Measurements from ENCODE around the gene CCDC182.

Gene CCDC182

DNA sequence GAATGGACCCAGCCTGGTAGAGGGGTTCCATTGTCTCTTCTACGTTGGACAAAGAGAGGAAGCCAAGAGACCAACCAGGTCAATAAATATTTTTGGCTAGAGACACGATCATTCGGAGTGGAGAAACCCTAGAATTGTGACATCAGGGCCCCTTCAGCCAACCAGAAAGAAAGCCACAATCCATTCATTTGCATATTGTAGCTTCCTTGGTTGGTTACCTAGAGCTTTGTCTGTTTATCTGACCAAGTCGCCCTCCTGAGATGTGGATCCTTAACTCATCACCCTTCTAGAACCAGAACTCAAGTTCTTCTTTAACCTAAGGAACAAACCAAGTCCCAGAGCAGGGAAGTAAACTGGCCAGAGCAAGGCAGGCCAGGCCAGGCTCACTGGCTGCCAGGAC is at the start of gene CCDC182:
TSS of gene CCDC182 (minus strand) at position 58 of the 400 bp plus-strand sequence. CDS start at position 31, 27 bp downstream.
- no peak for DNase-seq (ENCODE audit: low read depth, low spot score)

DNA sequence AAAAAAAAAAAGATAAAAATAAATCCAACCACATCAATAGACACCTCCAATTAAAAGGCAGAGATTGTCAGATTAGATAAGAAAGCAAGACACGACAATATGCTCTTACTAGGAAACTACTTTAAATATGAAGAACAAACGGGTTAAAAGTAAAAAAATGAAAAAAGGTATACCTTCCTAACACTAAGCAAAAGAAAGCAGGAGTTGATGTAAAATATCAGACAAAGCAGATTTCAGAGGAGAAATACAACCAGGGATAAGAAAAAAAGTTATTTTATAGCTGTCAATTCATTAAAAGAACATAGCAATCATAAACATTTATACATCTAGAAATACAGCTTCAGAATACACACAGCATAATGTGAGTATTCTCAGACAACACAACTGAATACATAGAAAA is 49.7 kb upstream of the CCDC182 start:
- DNase-seq (ENCODE audit: low read depth, low spot score), result no peak

DNA sequence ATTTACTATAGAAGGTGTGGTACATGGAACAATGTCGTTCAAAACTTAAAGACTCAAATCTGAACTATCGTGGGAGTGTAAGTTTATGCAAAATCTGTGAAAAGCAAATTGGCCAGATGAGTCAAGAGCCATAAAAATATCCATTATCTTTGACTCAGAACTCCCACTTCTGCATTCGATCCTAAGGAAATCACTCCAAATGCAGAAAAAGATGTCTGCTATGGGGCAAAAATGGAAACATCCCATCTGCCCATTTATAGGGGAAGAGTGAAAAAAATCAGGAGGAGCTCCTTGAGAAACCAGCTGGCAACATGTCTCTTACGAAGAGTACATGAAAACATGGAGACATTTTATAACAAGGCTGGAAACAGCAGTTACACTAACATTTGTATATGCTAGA is 43.6 kb upstream of the CCDC182 start:
- no peak for DNase-seq (ENCODE audit: low read depth, low spot score)

DNA sequence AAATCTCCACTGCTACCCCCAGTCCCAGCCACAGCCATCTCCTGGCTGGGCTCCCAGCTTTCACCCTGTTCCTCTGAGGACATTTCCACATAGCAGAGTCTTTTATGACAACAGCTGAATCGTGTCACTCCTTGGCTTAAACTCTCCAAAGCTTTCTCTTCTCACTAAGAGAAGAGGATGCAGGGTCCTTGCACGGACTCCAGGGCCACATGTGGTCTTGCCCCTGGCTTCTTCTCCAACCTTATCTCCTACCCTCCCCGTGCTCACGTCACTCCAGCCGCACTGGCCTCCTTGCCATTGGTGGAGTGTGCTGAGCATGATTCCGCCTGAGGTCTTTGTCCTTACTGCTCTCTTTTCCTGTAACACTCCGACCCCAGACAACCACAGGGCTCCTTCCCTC is 39.9 kb upstream of the CCDC182 start:
- DNase-seq (ENCODE audit: low read depth, low spot score), result no peak

DNA sequence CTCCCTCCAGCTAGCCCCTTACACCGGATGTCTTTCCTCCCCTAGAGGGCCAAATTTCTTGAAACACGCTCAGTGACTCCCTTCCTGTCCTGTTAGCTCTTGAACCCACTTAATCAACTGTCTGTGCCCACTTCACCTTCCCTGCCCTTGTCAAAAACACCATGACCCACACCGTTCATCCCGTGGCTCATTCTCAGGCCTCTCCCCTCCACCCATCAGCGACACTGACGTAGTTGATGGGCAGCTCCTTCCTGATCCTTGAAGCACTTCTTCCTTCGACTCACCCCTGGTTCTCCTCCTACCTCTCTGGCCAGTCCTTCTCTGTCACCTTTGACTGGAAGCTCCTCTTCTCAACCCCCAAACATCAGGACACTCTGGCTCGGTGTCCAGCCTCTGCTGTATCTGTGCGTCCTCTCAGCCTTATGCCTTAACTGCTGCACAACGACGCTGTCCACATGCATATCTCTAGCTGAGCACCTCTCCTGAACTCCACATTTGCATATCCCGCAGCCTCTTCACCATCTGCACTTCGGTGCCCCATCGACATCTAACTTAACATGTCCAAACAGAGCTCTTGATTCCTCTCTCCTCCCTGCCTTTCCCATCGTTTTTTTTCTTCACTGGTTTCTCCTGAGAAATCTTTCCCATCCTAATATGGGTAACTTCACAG is 39.3 kb upstream of the CCDC182 start:
- no peak for DNase-seq (ENCODE audit: low read depth, low spot score)

DNA sequence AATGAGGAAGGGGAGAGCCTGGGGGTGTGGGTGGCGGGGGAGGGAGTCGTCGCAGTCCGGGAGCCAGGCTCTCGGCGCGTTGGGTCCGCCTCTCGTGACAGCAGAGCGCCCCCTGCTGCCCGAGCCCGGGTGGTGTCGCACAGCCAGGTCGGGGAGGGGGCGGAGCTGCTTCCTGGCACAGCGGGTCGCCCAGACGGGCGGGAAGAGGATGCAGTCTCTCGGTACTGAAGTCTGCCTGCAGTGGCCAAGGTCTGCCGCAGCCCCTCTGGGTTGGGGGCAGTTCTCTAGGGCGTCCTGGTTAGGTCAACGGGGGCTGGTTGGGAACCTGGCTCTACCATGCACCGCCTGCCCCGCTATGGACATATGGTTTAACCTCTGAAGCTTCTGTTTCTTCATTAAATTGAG is 38.2 kb upstream of the CCDC182 start:
- DNase-seq (ENCODE audit: low read depth, low spot score), result peak; percentile 96

DNA sequence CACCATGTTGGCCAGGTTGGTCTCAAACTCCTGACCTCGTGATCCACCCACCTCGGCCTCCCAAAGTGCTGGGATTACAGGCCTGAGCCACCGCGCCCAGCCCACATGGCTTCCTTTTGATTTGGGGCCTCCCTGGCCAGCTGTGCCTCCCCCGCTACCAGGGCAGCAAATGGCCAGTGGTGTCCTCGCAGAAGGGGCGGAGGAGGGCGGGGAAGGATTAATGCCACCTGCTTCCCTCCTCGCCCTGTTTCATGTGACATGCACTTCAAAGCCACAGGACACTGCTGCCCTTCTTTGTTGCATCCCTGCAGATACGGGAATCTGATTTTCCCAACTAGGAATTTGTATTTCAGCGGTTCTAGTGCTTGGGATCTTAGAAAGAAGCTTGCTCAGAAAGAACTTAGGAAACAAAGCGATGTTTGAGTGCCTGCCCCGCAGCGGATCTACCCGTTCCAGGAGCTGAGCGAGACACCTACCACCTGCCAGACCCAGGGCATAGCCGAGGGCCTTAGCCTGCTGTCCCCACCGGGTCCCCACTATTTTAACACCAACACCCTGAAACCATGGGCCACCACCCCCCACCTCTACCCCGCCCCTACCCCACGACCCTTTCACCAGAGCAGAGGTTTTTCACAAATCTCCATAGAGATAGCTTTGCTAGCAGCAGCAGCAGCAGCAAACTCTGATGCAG is 37.7 kb upstream of the CCDC182 start:
- DNase-seq (ENCODE audit: low read depth, low spot score), result no peak

DNA sequence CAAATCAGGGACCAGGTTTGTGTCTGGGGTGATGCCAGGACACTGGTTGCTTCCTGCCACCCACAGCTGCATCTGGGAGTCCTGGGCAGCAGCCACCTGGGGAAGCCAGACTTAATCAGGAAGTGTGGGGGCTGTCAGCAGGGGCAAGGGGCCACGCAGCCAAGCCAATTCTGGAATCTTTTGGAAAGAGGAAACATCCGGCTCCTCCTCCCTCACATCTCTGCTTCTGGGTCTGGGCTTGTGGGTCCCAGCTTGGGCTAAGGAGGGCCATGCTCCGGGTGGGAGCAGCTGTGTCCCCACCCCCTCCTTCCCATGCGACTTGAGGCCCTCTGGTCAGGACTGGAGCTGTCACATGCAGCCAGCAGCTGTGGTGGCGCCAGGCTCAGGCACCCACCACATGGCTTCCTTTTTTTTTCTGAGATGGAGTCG is 37.0 kb upstream of the CCDC182 start:
- peak; percentile 23 for DNase-seq (ENCODE audit: low read depth, low spot score)

DNA sequence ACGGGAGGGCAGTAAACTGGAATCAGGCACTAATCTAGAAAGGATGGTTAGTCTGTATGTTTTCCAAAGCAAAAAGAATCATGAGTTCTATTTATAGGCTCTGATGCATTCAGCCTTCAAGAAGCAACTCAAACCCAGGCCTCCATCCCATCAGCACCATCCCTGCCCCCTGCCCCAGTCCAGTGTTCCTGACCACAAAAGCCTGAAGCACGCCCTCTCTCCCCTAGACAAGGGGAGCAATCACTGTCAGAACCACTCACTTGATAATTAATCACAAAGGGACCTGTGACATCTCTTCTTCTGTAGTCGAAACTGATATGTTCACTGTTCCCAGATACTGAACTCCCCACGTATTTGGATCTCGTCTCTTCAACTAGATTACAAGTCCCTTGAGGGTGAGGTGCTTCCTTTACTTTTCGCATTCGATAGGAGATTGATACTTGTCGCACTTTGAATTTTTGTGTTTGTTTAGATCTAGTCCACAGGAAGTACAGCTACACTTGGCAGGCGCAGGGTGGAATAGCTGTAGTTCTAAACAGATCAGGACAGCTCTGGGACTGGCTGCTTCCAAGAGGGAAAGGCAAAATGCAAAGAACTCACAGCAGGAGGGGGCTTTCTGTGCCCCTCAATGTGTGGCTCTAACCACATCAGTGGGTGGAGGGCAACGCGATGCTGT is 36.4 kb upstream of the CCDC182 start:
- no peak for DNase-seq (ENCODE audit: low read depth, low spot score)

DNA sequence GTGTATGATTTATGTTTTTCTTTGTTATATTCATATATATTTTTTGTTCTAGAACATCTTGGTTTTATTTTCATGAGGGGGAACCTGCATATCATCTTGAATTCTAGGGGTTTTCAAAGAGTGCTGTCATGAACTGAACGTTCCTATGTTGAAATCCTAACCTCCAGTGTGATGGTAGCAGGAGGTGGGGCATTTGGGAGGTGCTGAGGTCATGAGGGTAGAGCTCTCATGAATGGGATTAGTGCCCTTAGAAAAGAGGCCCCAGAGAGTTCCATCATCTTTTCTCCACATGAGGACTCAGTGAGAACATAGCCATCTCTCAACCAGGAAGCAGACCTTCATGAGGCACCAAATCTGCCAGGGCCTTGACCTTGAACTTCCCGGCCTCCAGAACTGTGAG is 34.6 kb upstream of the CCDC182 start:
- DNase-seq (ENCODE audit: low read depth, low spot score), result no peak

DNA sequence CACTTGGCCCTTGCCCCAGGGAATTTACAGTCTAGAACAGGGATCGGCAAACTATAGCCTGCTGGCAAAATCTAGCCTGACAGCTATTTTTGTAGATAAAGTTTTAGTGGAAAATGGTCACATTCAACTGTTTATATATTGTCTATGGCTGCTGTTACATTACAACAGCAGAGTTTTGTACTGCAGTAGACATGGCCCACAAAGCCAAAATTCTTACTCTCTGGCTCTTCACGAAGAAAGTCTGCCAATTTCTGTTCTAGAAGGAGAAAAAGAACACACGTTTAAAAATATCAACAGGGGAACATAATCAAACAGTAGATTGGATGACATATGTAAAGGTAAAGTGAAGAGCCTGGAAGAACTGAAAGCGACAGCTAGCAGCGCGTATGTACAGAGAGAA is 33.2 kb upstream of the CCDC182 start:
- no peak for DNase-seq (ENCODE audit: low read depth, low spot score)

DNA sequence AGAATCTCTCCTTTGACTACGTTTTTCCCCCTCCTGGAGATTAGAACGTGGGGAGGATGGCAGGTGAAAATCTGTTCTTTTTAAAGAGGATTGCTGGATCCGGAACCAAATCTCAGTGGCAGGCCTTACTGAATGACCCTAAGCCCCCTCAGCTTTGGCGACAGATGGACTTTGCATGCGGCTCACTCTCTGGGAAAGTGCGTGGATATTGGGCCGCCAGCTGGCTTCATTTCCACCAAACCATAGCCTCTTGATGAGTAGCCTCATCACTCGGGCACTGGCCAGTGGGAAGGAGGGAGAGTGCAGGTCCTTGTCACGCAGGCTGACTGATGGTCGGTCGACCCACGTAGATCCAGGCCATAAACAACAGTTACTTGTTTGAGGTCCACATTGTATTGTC is 31.3 kb upstream of the CCDC182 start:
- DNase-seq (ENCODE audit: low read depth, low spot score), result no peak

DNA sequence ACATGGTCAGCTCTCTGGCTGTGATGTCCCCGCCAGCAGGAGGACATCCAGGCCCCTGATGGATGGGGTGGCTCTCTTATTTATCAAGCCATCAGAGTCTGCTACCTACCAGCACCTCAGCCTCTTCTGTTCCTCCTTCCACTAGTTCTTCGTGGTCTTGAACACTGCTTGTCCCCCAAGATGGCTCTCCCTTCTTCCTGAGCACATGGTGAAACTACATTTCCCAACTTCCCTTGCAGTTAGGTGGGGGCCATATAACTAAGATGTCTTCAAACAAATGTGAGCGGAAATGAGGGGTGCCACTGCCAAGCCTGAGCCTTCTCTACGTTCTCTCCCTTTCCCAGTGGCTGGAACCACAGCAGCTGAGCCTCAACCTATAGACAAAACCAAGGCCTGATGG is 29.8 kb upstream of the CCDC182 start:
- DNase-seq (ENCODE audit: low read depth, low spot score), result no peak

DNA sequence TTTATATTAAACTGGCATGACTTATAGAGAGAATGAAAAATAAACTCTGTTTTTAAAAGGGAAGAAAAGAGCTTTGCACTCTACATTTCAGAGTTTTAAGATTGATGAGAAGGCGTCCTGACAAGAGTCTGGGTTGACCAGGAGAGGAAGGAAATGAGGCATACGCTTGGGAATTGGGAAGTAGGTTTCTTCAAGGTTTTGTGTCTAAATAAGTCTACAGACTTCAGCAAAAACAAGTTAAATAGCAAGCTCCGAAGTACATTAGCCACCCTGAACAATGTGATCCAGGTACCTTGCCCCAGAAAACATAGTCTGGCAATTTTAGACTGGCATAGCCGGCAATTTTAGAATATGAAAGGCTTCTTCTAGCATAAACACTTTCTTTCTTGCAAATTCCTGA is 28.5 kb upstream of the CCDC182 start:
- no peak for DNase-seq (ENCODE audit: low read depth, low spot score)

DNA sequence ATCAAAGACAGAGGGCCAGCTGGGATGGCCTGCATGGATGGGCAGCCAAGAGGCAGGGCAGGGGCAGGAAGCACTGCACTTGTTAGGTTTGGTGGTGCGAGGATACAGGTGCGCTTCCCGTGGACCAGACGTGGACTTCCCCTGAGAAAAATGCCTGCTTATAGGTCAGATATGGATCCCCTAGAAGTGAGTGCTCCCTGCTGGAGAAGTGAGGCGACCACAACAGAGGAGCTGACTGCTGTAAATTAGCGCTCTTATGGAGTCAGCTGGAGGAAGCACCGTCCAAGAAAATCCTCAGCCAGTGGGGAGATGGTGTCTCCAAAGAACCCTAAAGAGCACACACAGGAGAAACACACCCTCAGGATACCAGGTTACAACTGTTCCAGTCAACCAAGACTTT is 27.7 kb upstream of the CCDC182 start:
- DNase-seq (ENCODE audit: low read depth, low spot score), result no peak

DNA sequence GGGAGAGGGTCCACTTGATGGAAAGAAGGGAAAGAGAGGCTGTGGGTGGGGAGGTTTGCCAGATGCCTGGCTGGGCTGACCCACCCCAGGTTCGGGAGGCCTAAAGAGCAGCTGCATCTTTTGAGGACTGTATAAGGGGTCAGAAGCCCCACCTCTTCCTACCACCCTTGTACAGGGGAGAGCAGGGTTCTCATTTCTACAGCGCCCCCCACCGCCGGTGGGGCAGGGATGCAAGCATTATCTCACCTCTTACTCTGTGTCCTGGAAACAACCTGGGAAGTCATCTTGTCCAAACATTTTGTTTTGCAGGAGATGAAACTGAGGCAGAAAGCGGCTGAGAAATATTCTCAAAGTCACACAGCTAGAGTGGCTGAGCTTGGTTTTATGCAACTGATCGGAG is 22.5 kb upstream of the CCDC182 start:
- no peak for DNase-seq (ENCODE audit: low read depth, low spot score)

DNA sequence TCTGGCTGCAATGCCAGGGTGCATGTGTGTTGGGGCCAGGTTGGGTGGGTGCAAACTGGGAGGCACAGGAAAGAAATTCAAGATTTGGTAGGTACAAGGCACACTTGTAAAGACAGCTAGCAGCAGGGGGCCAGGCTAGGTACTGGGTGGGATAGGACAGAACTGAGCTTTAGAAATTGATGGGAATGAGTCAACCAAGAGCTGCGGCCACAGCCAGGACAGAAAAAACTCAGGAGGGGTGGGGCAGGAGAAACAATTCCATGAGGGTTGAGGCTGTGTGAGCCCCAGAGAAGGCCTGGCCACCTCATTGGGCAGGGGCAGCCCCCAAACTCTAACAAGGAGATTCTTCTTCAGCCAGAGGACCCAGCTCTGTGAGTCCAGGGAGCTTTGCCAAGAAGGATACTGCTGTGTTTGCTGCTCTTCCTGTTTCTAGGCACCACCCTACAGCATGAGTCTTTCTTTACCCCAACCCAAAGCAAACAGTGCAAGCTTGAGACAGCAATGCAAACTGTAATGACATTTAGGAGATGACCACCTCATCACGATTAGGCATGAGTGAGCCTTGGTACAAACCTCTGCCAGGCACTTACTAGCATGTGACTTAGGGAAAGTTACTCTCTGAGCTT is 21.3 kb upstream of the CCDC182 start:
- no peak for DNase-seq (ENCODE audit: low read depth, low spot score)

DNA sequence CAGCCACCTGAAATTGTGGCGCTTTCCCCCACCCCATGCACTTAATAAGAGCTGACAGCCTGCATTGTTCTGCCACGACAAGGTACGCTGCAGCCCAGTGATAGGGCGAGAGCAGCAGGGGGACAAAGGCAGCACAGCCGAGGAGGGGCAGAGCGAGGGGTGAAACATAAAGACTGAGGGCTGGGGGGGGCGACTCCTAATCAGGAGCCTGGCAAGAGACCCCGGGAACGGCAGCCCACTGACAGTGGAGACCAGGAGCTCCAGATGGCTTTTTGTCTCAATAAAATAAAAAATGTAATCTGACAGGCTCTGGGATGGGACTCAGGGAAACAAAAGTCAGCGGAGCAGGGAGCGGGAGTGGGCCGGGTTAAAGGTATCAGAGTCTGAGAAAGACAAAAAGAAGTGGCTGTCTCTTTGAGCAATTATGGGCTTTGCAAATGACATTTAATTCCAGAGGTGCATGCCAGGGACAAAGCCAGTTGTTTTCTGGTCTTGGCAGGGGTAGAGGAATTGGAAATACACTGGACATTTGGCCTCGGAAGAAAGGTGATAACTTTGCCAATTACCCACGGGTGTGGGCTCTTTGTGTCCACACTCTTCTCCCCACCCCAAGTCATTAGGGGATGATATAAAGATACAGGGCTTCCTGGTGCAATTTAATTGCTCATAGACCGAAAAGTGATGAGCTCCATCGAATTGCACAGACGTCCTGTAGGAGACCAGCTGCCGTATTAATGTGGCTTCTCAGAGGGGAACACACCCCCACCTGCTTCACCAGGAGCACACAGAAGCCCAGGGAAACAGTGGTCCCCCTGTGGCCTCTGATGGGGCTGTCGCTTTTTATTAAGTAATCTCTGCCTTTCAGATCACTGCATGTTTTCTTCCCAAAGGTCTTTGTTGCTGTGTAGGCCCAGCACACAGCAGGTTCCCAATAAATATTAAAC is 17.6 kb upstream of the CCDC182 start:
- DNase-seq (ENCODE audit: low read depth, low spot score), result peak; percentile 21

DNA sequence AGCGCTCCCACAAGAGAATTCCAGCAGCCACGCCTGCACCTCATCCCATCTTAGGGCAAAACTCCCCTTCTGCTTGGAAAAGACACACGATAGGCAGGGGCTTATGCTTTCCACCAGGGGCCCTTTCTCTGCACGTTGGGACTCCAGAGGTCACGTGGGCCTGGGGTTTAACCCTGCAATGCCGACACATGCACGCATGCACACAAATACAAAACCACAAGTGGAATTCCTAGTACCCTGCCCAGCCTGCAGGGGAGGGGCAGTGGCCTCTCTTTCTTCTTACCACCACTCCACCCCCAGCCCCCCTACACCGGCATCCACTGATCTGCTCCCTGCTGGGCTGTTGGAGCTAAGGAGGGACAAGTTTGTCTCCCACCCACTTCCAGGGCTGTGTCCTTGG is 16.8 kb upstream of the CCDC182 start:
- DNase-seq (ENCODE audit: low read depth, low spot score), result peak; percentile 33

DNA sequence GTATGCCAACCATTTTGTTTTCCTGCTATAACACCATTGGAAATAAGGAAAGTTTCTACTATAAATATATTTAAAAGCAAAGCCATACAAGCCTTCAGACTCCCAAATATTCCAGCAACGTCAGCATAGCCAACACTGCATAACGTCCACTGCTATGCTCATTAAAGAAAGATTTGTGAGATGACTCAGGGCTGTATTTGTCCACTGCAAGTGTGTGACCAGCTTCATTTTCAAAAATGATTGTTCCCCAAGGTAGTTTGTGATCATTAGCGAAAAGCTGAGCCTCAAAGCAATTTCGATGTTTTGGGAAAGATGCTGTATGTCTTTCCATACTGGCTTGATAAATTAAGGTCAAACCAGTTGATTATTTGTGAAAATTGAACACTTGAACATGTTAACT is 14.9 kb upstream of the CCDC182 start:
- no peak for DNase-seq (ENCODE audit: low read depth, low spot score)

DNA sequence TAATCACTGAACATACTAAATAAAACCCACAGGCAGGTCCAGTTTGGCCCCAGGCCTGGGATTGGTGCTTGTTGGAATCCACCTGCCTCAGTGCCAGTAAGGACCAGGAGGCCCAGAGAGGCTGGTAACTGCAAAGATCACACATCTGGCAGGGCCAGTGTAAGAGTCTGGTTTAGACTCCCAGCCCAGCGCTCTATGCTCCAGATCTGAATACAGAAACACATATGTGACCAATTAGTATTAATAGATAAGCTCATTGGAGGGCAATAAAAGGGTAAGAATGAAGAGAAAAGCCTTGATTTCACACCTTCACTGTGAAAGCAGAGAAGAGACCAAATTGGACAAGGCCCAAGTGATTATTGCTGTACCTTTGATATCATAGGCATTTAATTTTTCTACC is 13.6 kb upstream of the CCDC182 start:
- DNase-seq (ENCODE audit: low read depth, low spot score), result no peak
